Prostate gland (tissue), 2 donors: ENCODE measurements around the gene GABPB2. TPM values are rescaled to one million over a fixed set of nuclear protein-coding genes. Genes with fewer than 3 reads are reported as not detected.
A peak's percentile ranks its signal among the peaks of the same experiment; 100 is the strongest.

ENCODE experiments used
- DNase-seq: peaks from one replicate; pipeline ENCODE4 v3.0.0-alpha.2; 2019; ENCODE audit warnings: low spot score
- H3K27ac ChIP-seq, 2 donors: fragments of 200-600 bp; sonication (generic); 2 replicates each; pipeline ENCODE4 v1.5.1; 2017 to 2019
- H3K27me3 ChIP-seq: fragments of 200-600 bp; sonication (generic); replicated peaks from 2 replicates; pipeline ENCODE4 v1.5.1; 2019; ENCODE audit not compliant: insufficient read depth
- H3K36me3 ChIP-seq, 2 donors: fragments of 200-600 bp; sonication (generic); 1 replicate in 1 of 2; 2 replicates in 1 of 2; pipeline versions ENCODE4 v1.5.1 to v1.8.1; 2017 to 2019
- H3K4me1 ChIP-seq: fragments of 200-600 bp; sonication (generic); replicated peaks from 2 replicates; pipeline ENCODE4 v1.5.1; 2019
- H3K4me3 ChIP-seq, 2 donors: fragments of 200-600 bp; sonication (generic); 2 replicates each; pipeline ENCODE4 v1.5.1; 2017 to 2019
- H3K9me3 ChIP-seq: fragments of 200-600 bp; sonication (generic); 2 replicates; pipeline ENCODE4 v1.5.1; 2017
- CTCF ChIP-seq, 4 experiments: fragments of 200-600 bp in 2 of 4; fragments of 450-650 bp in 2 of 4; sonication (generic) in 2 of 4; IDR thresholded peaks; 1 replicate in 3 of 4; 2 replicates in 1 of 4; pipeline ENCODE4 v1.5.1; 2016 to 2019; ENCODE audit warnings: antibody characterized with exemption in 4 of 4, mild to moderate bottlenecking in 2 of 4, moderate library complexity in 2 of 4
- POLR2A ChIP-seq: fragments of 450-650 bp; IDR thresholded peaks from one replicate; pipeline ENCODE4 v1.6.1; 2016; ENCODE audit warnings: antibody characterized with exemption, mild to moderate bottlenecking
- POLR2AphosphoS5 ChIP-seq: sonication (generic); formaldehyde crosslinking; IDR thresholded peaks from one replicate; pipeline ENCODE4 v1.6.1; 2017; ENCODE audit warnings: antibody characterized with exemption
- WGBS: methylation state at CpG from one replicate; pipeline ENCODE4 v1.1.5; 2018; 5-methylcytosine and 5-hydroxymethylcytosine counted together
- intact Hi-C: fragments of 100-400 bp; cut with DNase I; formaldehyde crosslinking; loops from one replicate; pipeline ENCODE4 v1.14.2; 2022
- total RNA-seq, 2 donors: library from RNA; depleted of rRNA; stranded (reverse); fragments of >200 nt; gene quantifications; one replicate each; pipeline ENCODE4 v1.1.0, GENCODE V29; 2016

Gene GABPB2
- total RNA-seq, 2 donors from 2014 or later = 14.7 to 23.5 TPM

GRCh38 chr1:151058692-151059091 lies 11.9 kb upstream of the GABPB2 start:
- WGBS = 0% methylated on average over 10 of the region's 10 CpGs
- peak; percentile 93 for DNase-seq
- peak overlapping the region; percentile 95 for H3K27ac ChIP-seq
- H3K4me1 ChIP-seq = peaks cover 21% of the 10 kb centered on the region
- no peaks in the 10 kb centered on the region for H3K27me3 ChIP-seq
- peak overlapping the region; percentile 76 to 84 for H3K4me3 ChIP-seq
- no peak for TF ChIP-seq CTCF (IDR thresholded peaks at IDR 0.05)
- peak; percentile 16 for TF ChIP-seq POLR2A
- peak; percentile 83 for TF ChIP-seq POLR2AphosphoS5
- H3K9me3 ChIP-seq = no peaks in the 10 kb centered on the region
- peaks cover 4 to 6% of the 10 kb centered on the region in 2 donors for H3K36me3 ChIP-seq
- intact Hi-C loops = no loop called here

GRCh38 chr1:151059109-151060006 lies 11.2 kb upstream of the GABPB2 start, which contains the start of gene CDC42SE1:
CDC42SE1 (minus strand) TSS chr1:151059622; CDS start chr1:151055730, 3,892 bp downstream.
- intact Hi-C loops = no loop called here
- H3K4me3 ChIP-seq = peak within 1 kb of the TSS; percentile 76 to 84
- no peaks in the 10 kb centered on the region for H3K9me3 ChIP-seq
- DNase-seq = peak; percentile 75
- no peaks in the 10 kb centered on the region for H3K36me3 ChIP-seq
- no peaks in the 10 kb centered on the region for H3K27me3 ChIP-seq
- H3K4me1 ChIP-seq = peaks cover 21% of the 10 kb centered on the region
- TF ChIP-seq CTCF (IDR thresholded peaks at IDR 0.05) (peak; percentile 73 to 96 (median 86)), POLR2A (peak; percentile 84), POLR2AphosphoS5 (peak; percentile 88)
- H3K27ac ChIP-seq = peak within 1 kb of the TSS; percentile 95
- WGBS = under 1% methylated on average over 38 of the region's 58 CpGs

- under 1% methylated on average over 15 of the region's 15 CpGs for WGBS
- Histone ChIP-seq H3K4me1 (peaks cover 21% of the 10 kb centered on the region), H3K27me3 (no peaks in the 10 kb centered on the region), H3K27ac (peak within 1 kb of the TSS; percentile 95), H3K4me3 (peak within 1 kb of the TSS; percentile 76 to 84), H3K9me3 (no peaks in the 10 kb centered on the region), H3K36me3 (no peaks in the 10 kb centered on the region)
- DNase-seq = peak; percentile 19
- intact Hi-C loops = no loop called here
- no peak for TF ChIP-seq POLR2A
- peak; percentile 42 for TF ChIP-seq POLR2AphosphoS5
- no peak for TF ChIP-seq CTCF (IDR thresholded peaks at IDR 0.05)
Measured at GRCh38 chr1:151060007-151060656, 10.4 kb upstream of the GABPB2 start, which contains the start of gene MLLT11. MLLT11 (plus strand) TSS chr1:151060397; CDS start chr1:151067225, 6,828 bp downstream.

GRCh38 chr1:151060657-151061421 lies 9.7 kb upstream of the GABPB2 start:
- H3K27me3 ChIP-seq = no peaks in the 10 kb centered on the region
- intact Hi-C loops = no loop called here
- 44% methylated on average over 4 of the region's 4 CpGs for WGBS
- no peak for DNase-seq
- no peak for TF ChIP-seq CTCF (IDR thresholded peaks at IDR 0.05)
- H3K36me3 ChIP-seq = no peaks in the 10 kb centered on the region
- no peak overlapping the region for H3K27ac ChIP-seq
- H3K4me1 ChIP-seq = peaks cover 16% of the 10 kb centered on the region
- H3K4me3 ChIP-seq = peak overlapping the region; percentile 76 to 84
- H3K9me3 ChIP-seq = no peaks in the 10 kb centered on the region
